ENCODE results near the gene ADAM8.

The ADAM8 gene

DNA sequence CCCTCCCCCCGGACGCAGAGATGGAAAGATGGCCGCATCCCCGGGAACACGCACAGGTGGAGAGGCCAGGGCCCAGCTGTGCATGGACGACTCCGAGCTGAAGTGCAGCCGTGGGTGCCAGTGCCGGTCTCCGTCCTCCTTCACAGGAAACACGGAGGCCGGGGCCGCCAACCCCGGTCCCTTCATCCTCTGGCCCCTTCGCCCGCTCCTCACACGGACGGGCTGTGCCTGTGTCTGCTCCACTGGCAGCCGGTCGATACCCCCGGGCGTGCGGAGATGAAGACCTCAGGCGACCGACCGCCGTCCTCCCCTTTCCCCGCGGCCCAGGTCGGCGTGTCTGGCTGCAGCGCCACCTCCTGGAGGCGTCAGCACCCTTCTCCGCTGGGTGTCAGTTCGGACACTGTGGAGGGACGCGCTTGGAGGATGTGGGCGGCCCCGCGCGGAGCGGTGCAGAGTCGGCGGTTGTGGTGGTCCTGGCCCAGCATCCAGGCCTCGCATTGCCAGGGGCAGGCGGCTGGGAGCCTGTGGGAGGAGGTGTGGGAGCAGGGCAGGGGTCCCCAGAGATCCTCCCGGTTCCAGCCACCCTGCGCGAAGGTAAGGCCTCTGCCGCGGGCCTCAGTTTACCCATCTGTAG is 41.9 kb upstream of the ADAM8 start:
- TF ChIP-seq, protein P1, sequence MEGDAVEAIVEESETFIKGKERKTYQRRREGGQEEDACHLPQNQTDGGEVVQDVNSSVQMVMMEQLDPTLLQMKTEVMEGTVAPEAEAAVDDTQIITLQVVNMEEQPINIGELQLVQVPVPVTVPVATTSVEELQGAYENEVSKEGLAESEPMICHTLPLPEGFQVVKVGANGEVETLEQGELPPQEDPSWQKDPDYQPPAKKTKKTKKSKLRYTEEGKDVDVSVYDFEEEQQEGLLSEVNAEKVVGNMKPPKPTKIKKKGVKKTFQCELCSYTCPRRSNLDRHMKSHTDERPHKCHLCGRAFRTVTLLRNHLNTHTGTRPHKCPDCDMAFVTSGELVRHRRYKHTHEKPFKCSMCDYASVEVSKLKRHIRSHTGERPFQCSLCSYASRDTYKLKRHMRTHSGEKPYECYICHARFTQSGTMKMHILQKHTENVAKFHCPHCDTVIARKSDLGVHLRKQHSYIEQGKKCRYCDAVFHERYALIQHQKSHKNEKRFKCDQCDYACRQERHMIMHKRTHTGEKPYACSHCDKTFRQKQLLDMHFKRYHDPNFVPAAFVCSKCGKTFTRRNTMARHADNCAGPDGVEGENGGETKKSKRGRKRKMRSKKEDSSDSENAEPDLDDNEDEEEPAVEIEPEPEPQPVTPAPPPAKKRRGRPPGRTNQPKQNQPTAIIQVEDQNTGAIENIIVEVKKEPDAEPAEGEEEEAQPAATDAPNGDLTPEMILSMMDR (IDR thresholded peaks at IDR 0.05; ENCODE audit: low read depth, low read length): peak; percentile 80
- DNase-seq (ENCODE audit: extremely low read depth, low read depth): no peak

DNA sequence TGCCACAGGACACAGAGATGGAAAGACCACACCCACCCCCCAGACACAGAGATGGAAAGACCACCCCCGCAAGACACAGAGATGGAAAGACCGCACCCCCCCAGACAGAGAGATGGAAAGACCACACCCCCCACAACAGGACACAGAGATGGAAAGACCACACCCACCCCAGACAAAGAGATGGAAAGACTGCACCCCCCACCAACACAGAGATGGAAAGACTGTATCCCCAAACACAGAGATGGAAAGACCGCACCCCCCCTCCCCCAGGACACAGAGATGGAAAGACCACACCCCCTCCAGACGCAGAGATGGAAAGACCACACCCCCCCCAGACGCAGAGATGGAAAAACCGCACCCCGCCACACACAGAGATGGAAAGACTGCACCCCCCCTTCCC is 40.1 kb upstream of the ADAM8 start:
- no peak for DNase-seq (ENCODE audit: extremely low read depth, low read depth)
- TF ChIP-seq, protein P1 (IDR thresholded peaks at IDR 0.05; ENCODE audit: low read depth, low read length): no peak

DNA sequence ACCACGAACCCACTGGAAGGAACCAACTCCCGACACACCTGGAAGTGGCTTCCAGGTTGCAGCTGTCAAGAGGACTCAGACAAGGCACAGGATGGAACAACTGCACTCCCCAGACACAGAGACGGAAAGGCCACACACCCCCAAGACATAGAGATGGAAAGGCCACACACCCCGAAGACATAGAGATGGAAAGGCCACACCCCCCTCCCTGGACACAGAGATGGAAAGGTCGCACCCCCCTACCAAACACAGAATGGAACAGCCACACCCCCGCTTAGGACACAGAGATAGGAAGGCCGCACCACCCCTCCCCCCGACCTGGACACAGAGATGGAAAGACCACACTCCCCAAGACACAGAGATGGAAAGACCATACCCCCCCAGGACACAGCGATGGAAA is 39.6 kb upstream of the ADAM8 start:
- TF ChIP-seq, protein P1 (IDR thresholded peaks at IDR 0.05; ENCODE audit: low read depth, low read length): no peak
- DNase-seq (ENCODE audit: extremely low read depth, low read depth): no peak

DNA sequence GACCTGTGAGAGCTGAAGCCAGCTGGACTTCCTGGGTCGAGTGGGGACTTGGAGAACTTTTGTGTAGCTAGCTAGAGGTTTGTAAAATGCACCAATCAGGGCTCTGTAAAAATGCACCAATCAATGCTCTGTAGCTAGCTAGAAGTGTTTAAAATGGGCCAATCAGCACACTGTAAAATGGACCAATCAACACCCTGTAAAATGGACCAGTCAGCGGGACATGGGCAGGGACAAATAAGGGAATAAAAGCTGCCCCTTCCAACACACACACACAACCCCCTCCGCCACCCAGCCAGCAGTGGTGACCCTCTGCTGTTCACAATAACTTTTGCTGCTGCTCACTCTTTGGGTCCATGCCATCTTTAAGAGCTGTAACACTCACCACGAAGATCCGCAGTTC is 39.2 kb upstream of the ADAM8 start:
- DNase-seq (ENCODE audit: extremely low read depth, low read depth): no peak
- TF ChIP-seq, protein P1 (IDR thresholded peaks at IDR 0.05; ENCODE audit: low read depth, low read length): no peak

DNA sequence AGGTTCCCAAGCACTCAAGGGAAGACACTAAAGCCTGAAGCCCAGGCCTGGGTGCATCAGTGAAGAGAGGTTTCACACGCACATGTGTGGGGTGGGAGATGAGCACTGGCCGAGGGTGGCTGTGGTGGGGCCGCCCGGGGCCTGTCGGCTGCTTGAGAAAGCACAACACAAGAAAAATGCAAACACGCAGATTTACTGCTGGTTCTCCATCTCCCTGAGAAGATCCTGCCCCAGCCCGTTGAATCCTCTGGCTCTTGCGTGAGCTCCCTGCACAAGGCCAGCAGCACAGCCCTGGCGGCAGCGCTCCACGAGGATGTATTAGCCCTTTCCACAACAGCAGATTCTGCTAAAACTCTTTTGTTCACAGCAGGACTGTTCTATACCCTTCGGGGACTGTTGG is 38.2 kb upstream of the ADAM8 start:
- DNase-seq (ENCODE audit: extremely low read depth, low read depth): no peak
- TF ChIP-seq, protein P1 (IDR thresholded peaks at IDR 0.05; ENCODE audit: low read depth, low read length): no peak

DNA sequence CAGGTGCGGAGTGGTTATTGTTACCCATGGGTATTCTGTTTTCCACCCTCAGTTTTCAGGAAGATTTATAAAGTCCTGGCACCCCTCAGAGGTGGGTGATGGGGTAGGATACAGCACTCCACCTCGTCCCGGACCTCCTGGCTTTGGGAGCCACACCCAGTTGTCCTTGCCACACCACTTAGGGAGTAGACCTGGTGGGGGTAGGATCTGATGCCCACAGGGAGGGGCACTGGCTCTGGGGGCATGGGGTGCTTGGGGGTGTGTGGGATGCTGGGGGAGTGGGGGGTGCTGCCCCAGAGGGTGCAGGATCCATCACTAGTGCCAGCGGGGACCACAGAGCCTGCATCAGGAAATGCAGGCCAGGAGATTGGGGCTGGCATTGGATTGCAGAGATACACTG is 36.5 kb upstream of the ADAM8 start:
- DNase-seq (ENCODE audit: extremely low read depth, low read depth): no peak
- TF ChIP-seq, protein P1 (IDR thresholded peaks at IDR 0.05; ENCODE audit: low read depth, low read length): no peak

DNA sequence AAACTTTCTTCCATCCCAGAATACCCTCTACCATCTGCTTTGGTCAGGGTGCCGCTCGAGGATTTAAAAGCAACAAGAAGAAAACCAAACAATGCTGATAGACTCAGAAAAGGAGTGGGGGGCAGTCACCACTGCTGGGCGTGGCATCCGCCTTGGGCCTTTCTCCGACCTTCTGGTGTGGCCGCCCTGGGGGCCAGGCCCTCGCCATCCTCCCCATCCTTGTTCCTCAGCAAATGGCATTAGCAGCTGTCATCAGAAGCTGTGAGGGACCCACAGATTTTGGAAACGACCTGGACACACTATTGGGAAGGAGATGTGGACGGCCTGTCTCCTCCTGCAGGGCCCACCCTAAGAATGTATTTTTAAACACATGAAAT is 36.1 kb upstream of the ADAM8 start:
- no peak for DNase-seq (ENCODE audit: extremely low read depth, low read depth)
- TF ChIP-seq, protein P1 (IDR thresholded peaks at IDR 0.05; ENCODE audit: low read depth, low read length): no peak
